Osteocyte (in vitro differentiated cells): ENCODE results near the gene CEBPB. TPM values are rescaled to one million over a fixed set of nuclear protein-coding genes. Genes with fewer than 3 reads are reported as not detected.

Experiments used
- DNase-seq: peaks from one replicate; pipeline ENCODE4 v3.0.0; 2021; ENCODE audit warnings: mixed read lengths; ENCODE audit not compliant: unreplicated experiment; ENCODE audit errors: extremely low spot score
- H3K27ac Mint-ChIP-seq: one replicate; pipeline ENCODE4 v1.8.0; 2021; ENCODE audit warnings: mild to moderate bottlenecking, mixed read lengths; ENCODE audit not compliant: unreplicated experiment
- H3K27me3 Mint-ChIP-seq: one replicate; pipeline ENCODE4 v1.8.0; 2021; ENCODE audit warnings: mixed read lengths; ENCODE audit not compliant: unreplicated experiment
- H3K36me3 Mint-ChIP-seq: one replicate; pipeline ENCODE4 v1.8.0; 2021; ENCODE audit warnings: mixed read lengths; ENCODE audit not compliant: unreplicated experiment
- H3K4me1 Mint-ChIP-seq: one replicate; pipeline ENCODE4 v1.8.0; 2021; ENCODE audit warnings: mixed read lengths; ENCODE audit not compliant: unreplicated experiment
- H3K4me3 Mint-ChIP-seq: one replicate; pipeline ENCODE4 v1.8.0; 2021; ENCODE audit warnings: mild to moderate bottlenecking, moderate library complexity, mixed read lengths; ENCODE audit not compliant: unreplicated experiment
- H3K9me3 Mint-ChIP-seq: one replicate; pipeline ENCODE4 v1.8.0; 2021; ENCODE audit warnings: mixed read lengths; ENCODE audit not compliant: unreplicated experiment
- total RNA-seq: library from RNA; stranded (reverse); gene quantifications from 2 replicates; pipeline ENCODE4 v1.2.1, GENCODE V29; 2021
- TF ChIP-seq, protein P1 (sequence below): fragments of 200-600 bp; sonication (generic); IDR thresholded peaks from 2 replicates; pipeline ENCODE4 v1.5.0; 2021; ENCODE audit warnings: antibody characterized with exemption, mild to moderate bottlenecking, moderate library complexity

The CEBPB gene
- total RNA-seq, 1 donor from 2014 or later = 59.1 TPM

DNA sequence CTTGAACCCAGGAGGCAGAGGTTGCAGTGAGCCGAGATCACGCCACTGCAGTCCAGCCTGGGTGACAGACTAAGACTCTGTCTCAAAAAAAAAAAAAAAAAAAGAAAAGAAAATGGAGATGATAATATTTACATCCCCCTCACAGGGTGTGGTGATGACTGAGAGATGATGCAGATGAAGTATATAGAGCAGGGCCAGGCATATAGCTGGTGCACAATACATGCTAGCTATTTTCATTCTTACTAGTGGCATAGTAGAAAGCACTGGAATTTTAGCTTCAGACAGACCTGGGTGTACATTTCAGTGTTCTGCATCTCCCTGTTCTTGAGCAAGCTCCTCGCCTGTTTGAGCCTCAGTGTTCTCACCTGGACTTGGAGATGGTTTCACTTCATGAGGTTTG is 36.9 kb downstream of the CEBPB start:
- Mint-ChIP-seq H3K27ac (no peak overlapping the region), H3K4me1 (peaks cover 18% of the 10 kb centered on the region), H3K9me3 (no peaks in the 10 kb centered on the region), H3K27me3 (no peaks in the 10 kb centered on the region), H3K4me3 (no peak overlapping the region), H3K36me3 (no peaks in the 10 kb centered on the region)
- no peak for DNase-seq
- TF ChIP-seq, protein P1, sequence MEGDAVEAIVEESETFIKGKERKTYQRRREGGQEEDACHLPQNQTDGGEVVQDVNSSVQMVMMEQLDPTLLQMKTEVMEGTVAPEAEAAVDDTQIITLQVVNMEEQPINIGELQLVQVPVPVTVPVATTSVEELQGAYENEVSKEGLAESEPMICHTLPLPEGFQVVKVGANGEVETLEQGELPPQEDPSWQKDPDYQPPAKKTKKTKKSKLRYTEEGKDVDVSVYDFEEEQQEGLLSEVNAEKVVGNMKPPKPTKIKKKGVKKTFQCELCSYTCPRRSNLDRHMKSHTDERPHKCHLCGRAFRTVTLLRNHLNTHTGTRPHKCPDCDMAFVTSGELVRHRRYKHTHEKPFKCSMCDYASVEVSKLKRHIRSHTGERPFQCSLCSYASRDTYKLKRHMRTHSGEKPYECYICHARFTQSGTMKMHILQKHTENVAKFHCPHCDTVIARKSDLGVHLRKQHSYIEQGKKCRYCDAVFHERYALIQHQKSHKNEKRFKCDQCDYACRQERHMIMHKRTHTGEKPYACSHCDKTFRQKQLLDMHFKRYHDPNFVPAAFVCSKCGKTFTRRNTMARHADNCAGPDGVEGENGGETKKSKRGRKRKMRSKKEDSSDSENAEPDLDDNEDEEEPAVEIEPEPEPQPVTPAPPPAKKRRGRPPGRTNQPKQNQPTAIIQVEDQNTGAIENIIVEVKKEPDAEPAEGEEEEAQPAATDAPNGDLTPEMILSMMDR = no peak

DNA sequence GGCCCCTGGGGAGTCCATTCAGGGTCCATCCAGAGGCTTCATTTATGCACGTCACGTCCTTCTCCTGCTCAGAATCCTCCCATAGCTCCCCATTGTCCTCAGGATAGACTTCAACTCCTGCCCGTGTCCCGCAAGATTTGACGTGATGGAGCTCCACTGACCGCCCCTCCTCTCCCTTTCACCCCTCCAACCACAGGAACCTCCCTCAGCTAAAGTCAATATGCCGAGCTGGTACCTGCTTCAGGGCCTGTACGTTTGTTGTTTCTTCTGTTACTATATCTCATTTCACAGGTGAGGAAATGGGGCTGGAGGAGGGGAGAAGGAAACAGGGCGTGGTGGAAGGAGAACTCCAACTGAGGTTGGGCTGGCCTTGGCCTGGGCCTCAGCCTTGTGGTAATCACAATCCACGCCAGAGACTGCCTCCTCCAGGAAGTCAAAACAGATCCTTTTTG is 38.6 kb downstream of the CEBPB start:
- no peak overlapping the region for H3K27ac Mint-ChIP-seq
- DNase-seq = no peak
- H3K36me3 Mint-ChIP-seq = no peaks in the 10 kb centered on the region
- peaks cover 18% of the 10 kb centered on the region for H3K4me1 Mint-ChIP-seq
- H3K9me3 Mint-ChIP-seq = no peaks in the 10 kb centered on the region
- TF ChIP-seq, protein P1 = no peak
- H3K4me3 Mint-ChIP-seq = no peak overlapping the region
- no peaks in the 10 kb centered on the region for H3K27me3 Mint-ChIP-seq

DNA sequence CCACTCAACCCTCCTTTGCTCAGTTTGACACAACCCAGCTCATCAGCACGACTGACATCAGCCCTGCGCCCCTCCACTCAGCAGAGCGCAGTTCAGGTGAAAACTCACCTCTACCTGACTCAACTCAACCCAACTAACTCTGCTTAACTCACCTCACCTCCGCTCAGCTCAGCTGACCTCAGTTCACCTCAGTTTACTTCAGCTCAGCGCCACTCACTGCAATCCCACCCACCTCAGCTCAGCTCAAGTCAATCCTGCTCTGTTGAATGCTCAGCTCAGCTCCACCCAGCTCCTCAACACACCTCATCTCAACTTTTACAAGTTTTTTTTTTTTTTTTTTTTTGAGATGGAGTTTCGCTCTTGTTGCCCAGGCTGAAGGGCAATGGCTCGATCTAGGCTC is 39.6 kb downstream of the CEBPB start:
- TF ChIP-seq, protein P1 = no peak
- H3K9me3 Mint-ChIP-seq = no peaks in the 10 kb centered on the region
- no peak overlapping the region for H3K4me3 Mint-ChIP-seq
- H3K36me3 Mint-ChIP-seq = no peaks in the 10 kb centered on the region
- H3K4me1 Mint-ChIP-seq = peaks cover 11% of the 10 kb centered on the region
- H3K27ac Mint-ChIP-seq = no peak overlapping the region
- no peak for DNase-seq
- no peaks in the 10 kb centered on the region for H3K27me3 Mint-ChIP-seq

DNA sequence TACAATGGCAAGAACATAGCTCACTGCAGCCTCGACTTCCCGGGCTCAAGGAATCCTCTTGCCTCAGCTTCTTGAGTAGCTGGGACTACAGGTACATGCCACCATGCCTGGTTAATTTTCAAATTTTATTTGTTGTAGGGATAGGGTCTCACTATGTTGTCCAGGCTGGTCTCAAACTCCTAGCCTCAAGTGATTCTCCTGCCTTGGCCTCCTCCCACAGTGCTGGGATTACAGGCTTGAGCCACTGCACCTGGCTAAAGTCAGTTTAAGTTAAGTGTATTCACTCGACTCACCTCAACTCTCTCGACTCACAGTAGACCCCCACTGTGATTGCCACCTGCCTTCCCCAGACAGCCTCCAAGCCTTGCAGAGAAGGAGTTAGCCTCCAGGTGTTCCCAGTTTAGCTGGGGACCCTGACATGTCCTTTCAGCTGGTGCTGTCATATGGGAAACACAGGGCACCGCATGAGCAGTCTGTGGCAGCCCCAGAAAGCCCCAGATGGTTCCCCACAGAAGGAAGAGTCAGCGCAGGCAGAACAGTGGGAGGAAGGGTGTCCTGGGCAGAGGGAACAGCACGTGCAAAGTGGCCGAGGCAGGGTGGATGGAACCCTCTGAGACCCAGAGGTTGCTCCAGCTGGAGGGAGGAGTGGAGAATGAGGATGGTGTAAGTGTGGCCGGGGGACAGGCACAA is 40.4 kb downstream of the CEBPB start:
- Mint-ChIP-seq H3K4me3 (no peak overlapping the region), H3K4me1 (peaks cover 9% of the 10 kb centered on the region), H3K36me3 (no peaks in the 10 kb centered on the region), H3K27me3 (no peaks in the 10 kb centered on the region), H3K27ac (no peak overlapping the region), H3K9me3 (no peaks in the 10 kb centered on the region)
- no peak for DNase-seq
- TF ChIP-seq, protein P1 = no peak

DNA sequence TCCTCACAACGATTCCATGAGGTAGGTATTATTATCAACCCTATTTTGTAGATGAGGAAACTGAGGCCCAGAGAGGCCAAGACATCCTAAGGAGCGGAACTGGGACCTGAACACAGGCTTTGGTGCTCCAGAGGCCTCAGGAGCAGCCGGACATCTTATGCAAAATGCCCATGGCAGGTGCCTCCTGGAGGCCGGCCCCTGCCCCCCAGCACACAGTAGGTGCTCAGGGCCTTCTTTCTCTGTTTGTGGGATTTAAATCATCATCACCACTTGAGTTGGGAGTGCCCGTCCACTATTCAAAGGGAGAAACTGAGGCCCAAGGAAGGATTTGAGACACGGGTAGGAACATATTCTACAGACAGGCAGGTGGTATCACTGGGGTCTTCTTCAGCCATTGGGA is 41.2 kb downstream of the CEBPB start:
- DNase-seq = no peak
- Mint-ChIP-seq H3K9me3 (no peaks in the 10 kb centered on the region), H3K4me3 (no peak overlapping the region)

More for the DNA sequence above, 41.2 kb downstream of the CEBPB start:
- TF ChIP-seq, protein P1 = no peak
- Mint-ChIP-seq H3K4me1 (peaks cover 4% of the 10 kb centered on the region), H3K27ac (no peak overlapping the region), H3K27me3 (no peaks in the 10 kb centered on the region), H3K36me3 (no peaks in the 10 kb centered on the region)
